Right kidney (tissue), 1 donor: ENCODE data around the gene DSE.

ENCODE experiments used
- DNase-seq: peaks from one replicate; pipeline ENCODE4 v3.0.0-alpha.2; 2016

DSE gene

DNA sequence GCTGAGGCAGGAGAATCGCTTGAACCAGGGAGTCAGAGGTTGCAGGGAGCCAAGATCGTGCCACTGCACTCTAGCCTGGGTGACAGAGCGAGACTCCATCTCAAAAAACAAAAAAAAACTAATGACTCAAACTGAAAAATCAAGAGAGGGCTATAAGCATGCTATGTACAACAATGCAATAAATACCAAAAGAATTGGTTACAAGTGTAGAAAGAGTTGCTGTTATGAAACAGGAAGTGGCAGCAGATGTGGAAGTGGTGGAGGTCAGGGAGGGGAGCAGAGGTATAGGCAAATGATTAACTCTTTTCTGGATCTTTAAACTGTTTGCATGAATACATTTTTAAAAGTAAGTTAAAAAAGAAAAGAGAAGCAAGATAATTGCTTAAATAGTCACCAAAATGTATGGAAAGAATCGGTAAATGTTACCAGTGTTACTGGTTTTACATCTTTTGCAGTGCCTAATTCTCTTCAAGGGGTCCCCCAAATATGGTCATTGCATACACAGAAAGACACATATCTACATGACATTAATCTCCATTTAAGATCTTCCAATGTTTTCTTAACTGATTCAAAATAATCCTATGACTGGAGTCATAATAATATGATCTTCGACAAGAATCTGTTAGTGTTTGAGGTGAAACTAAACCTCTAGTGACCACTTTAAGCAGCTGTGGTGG, 105.4 kb downstream of the DSE start:
- DNase-seq: no peak

DNA sequence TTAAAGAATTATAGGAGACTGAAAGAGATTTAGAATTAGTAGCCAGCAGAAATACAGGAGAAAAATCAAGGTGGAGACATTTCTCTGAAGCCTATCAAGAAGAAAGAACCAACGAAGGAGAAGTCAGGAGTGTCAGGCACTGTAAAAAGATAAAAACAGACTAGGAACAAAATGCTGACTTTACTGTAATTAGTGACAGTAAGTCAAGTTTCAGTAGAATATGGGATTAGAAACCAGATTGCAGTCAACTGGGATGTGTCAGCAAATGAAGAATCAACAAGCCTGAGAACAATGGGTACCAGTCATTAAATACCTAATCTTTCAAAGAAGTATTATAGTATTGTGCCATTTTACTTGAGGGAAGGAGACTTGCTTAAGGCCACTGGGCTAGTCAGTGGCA, 112.0 kb downstream of the DSE start:
- DNase-seq: no peak

DNA sequence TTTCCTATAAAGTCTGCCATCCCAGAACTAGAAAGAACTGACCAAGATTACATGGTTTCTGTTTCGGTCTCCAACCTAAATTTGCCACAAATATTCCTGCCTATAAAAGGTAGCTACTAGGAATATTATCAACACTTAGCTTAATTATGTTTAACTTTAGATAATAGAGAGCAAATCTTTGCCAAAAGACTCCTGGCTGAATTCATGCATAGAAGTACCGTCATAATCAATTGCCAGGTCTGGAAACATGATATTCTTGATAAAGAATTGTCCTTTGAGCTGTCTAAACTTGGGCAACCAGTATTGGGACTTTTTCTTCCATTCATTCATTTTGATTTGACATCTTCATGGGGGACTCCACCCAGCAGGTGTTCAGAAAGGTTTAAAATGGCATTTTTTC, 112.9 kb downstream of the DSE start:
- DNase-seq: no peak

DNA sequence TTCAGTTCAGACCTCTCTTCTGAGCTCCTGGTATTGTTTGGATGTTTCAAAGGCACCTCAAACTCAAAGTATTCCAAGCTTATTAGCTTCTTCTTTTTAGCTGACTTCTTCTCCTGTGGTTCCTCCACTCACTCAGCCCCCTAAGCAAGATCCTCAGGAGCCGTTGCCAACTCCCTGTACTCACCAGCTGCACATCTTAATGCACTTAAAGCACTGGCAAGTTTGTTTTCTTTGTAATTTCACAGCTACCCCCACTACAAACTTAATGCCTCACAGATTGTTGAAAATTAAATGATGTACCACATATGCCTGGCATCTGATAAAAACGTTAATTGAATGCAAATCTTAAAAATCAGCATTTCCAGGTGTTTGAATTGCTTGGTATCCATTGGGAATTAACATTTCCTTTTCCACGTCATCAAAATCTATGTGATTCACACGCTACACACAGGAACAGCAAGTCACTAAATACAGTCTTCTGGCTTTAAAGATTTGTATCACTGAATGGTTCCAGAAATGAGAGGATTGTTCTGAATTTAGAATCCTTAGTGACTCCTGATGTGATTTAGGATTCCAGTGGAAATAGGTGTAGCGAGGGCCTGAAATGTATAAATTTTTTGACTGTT, 114.9 kb downstream of the DSE start:
- no peak for DNase-seq

DNA sequence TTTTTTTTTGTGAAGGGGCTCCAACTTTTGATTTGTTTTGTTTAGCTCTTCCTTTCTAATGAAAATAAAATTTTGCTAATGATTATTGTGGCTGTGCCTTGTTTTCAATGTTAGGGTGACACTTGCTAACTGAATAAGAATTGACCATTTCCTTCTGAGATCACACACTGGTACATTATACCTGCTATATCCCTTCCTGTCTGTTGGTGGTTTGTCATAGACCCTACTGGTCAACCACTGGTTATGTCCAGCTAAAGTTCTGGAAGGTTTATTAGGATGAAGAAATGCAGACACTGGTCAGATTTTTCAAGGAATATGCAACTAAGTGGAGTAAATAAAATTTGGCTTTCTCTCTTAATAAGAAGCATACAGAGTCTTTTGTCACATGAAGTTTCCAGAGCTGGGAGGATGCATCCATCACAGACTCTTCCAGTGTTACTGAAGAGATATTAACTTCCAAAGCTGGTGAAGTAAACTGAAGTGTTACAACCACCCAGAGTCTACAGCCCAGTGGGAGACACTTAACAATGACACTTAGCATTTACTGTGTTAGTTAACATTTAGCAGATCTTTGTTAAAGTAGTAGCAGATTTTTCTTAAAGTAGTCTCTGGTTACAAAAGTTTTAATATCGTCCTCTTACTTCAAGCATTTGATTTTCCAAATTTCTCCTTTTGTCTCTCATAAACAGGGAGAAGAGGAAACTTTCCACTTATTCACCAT, 121.0 kb downstream of the DSE start:
- no peak for DNase-seq

DNA sequence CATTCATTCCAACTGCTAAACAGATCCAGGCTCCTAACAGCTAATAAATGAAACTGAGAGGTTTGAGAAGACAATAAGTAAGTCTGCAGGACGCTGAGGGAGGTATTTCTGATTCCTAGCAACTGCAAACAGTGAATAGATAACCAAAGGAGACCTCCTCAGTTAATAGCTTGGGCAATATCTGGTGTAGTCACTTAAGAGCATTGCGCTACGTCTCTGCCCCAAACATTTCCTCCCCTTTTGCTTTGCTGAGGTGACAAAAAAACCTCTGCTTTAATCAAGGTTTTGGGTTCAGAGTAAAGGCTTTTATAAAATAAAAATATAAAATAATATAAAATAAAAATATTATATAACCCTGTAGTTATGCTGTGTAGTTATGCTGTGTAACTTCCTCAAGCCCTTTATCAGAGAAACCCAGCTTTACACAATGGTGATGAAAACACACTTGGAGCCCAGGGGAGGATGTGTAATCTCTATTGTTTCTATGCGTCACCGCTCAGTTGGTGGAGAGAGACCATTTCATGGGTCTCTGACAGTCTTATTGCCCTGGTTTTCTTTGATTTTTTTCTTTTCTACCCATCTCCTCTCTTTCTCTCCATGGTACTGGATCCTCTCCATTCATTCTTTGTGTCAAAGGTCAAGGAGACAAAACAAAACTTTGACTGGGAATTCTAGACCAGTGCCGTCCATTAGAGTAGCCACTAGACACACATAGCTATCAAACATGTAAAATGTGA, 121.8 kb downstream of the DSE start:
- no peak for DNase-seq
